Activated CD8-positive, alpha-beta memory T cell treated with anti-CD3 and anti-CD28 coated beads, Interleukin-2, amount 50 U/mL, for 1 hour (primary cell): ENCODE results near the gene GLT8D2.
A peak's percentile ranks its signal among the peaks of the same experiment; 100 is the strongest.

ENCODE experiments used
- DNase-seq: peaks from one replicate; pipeline ENCODE4 v3.0.0-alpha.2; 2020; ENCODE audit errors: extremely low read depth

GLT8D2 gene

DNA sequence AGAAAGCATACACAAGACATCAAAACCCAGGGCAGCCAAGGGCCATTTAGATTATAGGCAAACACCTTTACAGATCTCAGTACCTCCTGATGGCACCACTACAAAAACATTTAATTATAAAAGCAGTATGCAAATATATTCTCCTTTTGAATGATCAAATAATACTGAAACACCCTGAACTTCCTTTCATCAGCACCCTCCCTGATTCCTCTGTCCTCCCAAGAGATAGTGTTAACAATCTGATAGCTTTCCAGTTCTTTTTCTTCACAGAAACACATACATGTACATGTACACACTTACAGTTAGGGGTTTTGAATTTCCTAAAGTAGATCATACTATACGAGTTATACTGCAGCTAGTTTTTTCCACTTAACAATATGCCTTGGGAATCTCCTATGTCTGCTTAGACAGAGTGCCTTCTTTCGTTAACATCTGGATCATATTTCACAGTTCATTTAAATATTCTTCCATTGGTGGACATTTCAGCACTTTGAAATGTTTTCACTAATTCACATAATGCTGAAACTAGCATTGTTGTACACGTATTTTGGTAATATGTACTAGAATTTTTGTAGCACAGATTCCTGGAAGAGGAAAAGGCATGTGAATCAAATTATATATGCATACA, 49.1 kb downstream of the GLT8D2 start:
- no peak for DNase-seq

DNA sequence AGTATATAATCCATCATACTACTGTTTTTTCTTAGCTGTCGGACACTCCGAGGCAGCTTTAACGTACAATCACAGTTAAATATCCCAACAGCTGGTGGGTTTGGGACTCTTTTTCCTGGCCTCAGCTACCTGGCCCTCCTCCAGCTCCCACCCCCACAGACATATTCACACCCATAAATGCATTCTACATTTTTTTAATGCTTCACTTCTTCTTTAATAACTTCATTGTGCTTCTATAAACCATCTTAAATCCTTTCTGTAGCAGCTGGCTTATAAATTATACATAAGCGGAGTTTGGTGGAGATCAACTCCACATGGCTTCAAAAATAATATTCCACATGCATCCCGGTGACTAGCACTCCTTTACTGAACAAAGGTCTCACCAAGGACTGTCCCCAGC, 51.0 kb downstream of the GLT8D2 start:
- no peak for DNase-seq

DNA sequence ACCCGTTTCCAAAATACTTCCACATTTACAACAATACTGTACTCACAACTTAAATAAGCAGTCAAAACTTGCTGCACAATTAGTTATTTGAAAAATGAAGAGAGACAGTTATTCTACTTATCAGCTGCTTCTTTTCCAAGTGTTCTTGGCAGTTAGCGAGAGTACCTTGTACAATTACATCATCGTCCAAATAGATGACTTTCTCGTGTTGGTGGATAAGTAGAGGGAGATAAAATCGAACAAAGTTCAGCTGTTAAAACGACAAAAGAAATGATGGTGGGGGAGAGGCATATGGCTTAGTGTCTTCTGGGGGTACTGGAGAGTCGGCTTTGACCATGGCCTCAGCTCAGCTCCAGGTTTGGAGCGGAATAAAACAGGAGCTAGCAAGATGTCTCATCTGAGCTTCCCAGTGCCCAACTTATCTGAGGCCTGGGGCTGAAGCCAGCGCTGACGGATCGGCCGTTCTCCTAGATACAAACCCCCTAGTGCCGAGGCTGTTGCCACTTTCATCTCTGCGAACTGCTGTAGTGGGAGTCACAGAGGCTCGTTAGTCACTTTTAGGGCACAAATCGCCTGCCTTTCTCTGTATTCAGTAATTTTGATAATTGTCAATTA, 52.6 kb downstream of the GLT8D2 start:
- no peak for DNase-seq

DNA sequence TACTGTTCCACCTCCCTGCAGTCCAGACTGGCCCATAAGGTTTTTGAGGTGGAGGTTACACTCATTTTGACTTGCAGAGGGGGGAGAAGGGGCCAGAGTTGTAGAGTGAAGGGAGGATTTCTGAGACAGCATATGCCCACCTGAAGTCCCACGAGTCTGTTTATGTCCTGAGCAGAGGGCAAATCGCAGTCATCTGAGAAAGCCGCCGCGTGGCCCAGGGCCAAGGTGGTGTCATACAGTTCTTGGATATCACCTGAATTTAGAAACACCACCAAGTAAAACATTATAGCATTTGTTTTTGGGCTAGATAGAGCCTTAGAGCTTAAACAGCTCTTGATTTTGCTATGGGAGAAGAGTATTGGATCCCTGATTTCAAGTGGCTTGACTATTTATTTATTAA, 53.4 kb downstream of the GLT8D2 start:
- DNase-seq, result no peak

DNA sequence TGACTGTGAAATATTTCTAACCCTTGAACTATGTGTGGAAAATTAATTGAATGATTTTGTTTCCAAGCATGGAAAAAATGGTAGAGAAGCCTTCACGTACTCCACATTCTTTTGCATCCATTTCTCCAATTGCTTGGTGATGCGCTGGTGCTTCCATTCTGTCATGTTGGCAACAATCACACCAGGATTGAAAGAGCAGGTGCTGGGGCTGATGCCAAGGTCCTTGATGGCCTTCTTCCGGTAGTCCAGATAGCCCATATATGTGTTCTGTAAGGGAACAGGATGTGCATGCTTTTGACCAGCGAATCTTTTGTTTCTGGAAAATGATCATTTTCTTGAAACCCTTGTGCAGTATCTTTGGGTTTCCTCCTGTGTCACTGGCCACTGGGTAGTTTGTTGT, 55.8 kb downstream of the GLT8D2 start:
- no peak for DNase-seq

DNA sequence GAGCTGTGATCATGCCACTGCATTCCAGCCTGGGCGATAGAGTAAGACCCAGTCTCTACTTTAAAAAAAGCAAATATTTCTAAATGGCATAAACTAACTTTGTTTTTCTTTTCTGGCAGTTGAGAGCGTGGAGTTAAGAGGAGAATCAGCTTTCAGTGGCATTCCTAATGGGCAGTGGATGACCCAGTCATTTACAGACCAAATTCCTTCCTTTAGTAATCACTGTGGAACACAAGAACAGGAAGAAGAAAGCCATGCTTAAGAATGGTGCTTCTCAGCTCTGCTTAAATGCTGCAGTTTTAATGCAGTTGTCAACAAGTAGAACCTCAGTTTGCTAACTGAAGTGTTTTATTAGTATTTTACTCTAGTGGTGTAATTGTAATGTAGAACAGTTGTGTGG, 63.2 kb downstream of the GLT8D2 start:
- no peak for DNase-seq

DNA sequence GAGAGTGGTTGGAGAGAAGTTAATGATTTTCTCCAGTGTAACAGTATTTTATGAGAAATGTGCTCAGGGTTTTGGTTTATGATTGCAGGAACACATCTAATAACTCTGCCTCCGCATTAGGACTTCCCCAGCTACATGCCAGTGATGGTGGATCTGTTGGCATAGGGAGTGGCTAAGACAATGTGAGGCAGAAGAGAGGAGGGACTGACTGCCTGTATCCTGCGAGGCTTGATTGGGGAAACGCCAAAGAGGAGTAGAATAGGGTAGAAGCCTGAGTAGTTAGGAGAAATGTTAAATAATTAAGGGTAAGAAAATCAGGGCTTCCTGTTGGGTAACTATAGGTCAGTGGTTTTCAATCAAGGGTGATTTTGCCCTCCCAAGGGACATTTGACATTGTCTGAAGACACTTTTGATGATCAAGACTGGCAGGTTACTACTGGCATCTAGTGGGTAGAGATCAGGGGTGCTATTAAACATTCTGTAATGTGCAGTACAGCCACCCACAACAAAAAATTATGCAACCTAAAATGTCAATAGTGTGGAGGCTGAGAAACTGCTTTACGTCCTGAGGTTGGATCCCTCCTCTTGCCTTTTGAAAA, 71.5 kb downstream of the GLT8D2 start:
- no peak for DNase-seq

DNA sequence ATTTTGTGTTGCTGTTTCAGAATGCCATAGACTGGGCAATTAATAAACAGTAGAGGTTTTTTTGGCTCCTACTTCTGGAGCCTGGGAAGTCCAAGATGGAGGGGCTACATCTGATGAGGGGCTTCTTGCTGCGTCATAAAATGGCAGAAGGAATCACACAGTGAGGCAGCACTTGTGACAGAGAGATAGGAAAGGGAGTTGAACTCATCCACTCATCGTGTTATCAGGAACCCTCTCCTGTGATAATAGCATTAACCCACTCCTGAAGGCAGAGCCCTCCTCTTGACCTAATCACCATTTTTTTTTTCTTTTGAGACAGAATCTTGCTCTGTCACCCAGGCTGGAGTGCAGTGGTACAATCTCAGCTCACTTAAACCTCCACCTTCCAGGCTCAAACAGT, 74.6 kb downstream of the GLT8D2 start:
- DNase-seq, result no peak

DNA sequence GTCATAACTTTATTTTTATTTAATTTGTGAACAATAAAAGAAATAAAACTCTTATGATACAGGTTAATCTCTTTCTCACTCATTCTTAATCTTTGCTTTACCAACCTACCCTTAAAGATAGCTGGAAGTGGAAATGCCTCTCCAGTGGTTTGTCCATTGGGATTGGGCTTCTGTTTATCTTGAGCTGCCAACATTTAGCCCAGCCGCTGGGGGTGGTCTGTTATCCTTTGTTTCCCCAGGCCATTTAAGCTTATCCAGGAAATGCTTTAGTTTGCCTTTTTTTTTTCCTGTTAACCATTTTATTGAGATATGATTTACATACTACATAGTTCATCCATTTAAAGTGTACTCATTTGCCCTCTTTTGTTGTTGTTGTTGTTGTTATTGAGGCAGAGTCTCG, 76.1 kb downstream of the GLT8D2 start:
- no peak for DNase-seq

DNA sequence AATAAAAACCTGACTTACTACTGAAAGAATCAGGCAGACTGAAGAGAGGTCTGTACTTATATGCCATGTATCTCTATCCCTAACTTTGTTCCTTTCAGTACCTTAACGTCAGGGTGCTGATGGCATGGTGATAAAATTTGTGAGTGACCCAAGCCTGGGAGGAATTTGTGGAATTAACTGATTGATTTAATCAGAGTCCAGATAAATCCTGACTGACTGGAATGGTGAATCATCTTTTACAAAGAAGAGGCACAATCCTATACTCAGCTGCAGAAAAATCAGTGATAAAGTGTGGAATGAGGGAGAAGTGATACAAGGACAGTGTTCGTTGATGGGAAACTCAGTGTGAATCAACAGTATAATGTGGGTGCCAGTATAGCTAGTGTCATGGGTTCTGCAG, 80.6 kb downstream of the GLT8D2 start:
- no peak for DNase-seq

DNA sequence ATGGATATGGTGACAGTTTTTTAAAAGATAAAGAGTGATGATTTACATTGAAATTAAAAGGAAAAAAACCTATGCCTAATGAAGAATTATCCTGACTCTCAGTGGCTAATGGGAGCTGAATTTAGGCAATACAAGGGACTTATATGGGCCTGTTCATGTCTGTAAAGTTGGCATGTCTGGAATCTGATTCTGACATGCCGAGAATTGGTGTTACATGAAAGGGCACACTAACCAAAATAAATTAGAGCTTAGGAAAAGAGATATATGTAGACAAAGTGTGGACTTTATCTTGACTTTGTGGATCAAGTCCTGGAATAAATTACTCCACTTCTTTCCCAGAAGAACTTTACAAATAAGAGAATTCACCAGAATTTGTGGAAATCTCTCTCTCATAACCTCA, 83.3 kb downstream of the GLT8D2 start:
- DNase-seq, result no peak

DNA sequence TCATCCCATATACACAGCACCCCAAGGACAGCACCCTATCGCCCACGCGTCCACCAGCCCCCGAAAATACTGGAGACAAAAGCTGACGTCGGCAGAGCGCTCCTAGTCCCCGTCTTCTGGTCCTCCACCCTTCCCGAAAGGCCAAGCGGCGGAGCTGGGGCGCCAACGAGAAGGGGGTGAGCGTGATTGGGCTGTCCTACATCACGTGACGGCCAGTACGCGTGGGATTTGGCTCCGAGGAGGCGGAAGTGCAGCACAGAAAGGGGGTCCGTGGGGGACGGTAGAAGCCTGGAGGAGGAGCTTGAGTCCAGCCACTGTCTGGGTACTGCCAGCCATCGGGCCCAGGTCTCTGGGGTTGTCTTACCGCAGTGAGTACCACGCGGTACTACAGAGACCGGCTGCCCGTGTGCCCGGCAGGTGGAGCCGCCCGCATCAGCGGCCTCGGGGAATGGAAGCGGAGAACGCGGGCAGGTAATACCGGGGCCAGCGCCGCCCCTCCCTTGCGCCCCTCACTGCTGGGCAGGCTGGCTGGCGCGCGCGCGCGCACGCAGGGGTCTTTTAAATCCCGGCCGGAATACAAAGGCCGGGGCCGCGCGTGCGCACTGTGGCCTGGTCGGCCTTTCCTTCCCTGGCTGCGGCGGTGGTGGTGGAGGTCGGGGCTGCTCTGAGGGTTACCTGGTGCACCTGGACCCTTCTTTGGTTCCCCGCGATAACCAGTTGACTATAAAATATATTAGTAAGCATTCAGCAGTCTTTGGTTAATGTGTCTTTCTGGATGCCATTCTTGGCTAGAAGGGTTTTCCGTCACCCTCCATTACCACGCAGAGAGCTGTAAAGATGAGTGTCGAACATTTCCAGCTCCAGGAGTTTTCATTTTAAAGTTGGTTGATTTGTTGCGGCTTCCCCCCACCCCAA, 84.1 kb downstream of the GLT8D2 start, which contains the start of gene TDG:
Gene TDG (plus strand): TSS at position 283 of the 915 bp plus-strand sequence. CDS start 166 bp downstream, at position 449.
- DNase-seq, result peak; percentile 95

DNA sequence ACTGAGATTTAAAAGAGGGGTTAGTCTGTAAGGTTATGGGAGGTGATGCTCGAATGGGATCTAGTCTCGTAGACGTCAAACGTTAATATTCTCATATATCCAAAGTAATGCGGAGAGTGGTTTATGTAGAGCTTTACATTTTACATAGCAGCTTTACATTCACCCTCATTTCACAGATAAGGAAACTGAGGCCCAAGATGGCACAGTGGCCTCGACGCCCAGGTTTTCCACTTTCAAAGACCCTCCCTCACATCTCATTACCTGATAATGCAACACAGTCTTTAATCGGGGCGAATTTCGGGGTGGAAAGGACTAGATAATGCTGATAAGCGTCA, 84.8 kb downstream of the GLT8D2 start:
- DNase-seq, result no peak

DNA sequence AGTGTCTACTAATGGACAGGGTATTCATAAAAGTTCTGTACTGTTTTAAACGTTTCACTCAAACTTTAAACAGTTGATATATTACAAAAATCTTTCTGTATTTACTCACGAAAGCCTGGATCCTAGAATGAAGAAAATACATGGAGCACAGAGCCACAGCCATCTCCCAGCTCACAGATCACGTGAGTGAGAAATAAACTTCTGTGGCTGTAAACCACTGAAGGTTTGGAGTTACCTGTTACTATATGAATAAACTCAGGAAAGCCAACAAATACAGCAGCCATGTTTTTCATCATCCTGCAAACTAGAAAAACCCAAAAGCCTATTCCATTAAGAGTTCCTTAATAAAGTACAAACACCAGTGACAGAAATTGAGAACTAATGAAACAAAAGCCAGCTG, 85.2 kb downstream of the GLT8D2 start:
- no peak for DNase-seq

DNA sequence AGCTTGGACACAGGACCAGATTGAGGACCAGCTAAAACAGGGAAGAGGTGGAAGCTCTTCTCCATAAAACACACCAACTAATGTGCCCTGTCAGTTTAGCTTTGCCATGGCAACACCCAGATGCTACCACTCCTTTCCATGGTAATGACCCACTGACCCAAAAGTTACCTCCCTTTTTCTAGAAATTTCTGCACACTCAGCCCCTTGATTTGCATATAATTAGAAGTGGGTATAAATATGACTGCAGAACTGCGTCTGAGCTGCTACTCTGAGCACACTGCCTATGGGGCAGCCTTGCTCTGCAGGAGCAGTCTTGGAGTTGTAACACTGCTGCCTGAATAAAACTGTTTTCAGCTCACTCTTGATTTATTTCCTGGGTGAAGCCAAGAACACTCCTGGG, 87.5 kb downstream of the GLT8D2 start:
- DNase-seq, result no peak

DNA sequence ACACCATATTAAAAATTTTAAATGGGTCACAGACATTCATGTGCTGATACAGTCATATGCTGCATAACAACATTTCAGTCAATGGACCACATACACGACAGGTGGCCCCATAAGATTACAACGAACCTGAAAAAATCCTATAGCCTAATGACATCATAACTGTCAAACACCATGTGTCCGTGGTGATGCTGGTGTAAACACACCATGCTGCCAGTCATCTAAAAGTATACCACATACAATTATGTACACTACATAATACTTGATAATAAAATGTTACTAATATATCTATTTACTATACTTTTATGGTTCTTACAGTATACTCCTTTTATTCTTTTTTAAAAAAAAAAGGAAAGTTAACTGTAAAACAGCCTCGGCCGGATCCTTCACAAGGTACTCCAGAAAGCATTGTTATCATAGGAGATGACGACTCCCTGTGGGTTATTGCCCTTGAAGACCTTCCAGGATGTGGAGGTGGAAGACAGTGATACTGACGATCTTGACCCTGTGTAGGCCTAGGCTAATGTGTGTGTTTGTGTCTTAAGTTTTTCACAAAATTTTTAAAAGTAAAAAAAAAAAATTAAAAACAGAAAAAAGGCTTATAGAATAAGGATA, 89.3 kb downstream of the GLT8D2 start:
- DNase-seq, result no peak

DNA sequence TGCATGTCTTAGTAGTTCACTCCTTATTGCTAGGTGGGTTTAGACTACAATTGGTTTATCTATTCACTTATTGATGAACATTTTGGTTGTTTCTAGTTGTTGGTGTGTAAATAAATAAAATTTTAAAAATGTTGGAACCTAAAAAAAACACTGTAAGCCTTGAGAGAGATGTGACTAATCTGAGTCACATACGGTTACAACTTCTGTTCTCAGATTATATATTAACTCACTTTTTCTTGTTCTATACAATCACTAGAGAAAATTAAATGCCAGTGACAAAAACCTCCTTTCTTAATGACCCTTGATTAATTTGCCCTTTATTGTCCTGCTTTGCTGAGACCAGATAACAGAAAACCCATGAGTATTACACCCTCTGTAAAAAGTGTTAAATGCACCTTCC, 91.4 kb downstream of the GLT8D2 start:
- DNase-seq, result no peak

DNA sequence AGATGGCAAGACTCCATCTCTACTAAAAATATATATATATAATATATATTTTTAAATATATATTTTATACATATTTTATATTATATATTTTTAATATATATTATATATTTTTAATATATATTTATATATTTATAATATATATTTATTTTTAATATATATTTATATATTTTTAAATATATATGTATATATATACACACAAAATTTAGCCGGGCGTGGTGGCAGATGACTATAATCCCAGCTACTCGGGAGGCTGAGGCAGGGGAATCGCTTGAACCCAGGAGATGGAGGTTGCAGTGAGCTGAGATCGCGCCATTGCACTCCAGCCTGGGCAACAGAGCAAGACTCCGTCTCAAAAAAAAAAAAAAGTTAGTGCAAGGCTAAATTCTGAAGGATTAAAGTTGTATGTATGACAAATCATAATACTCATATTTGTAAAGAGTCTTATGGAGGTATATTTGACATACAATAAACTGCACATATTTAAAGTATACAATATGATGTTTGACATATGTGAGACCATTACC, 92.1 kb downstream of the GLT8D2 start:
- DNase-seq, result no peak

DNA sequence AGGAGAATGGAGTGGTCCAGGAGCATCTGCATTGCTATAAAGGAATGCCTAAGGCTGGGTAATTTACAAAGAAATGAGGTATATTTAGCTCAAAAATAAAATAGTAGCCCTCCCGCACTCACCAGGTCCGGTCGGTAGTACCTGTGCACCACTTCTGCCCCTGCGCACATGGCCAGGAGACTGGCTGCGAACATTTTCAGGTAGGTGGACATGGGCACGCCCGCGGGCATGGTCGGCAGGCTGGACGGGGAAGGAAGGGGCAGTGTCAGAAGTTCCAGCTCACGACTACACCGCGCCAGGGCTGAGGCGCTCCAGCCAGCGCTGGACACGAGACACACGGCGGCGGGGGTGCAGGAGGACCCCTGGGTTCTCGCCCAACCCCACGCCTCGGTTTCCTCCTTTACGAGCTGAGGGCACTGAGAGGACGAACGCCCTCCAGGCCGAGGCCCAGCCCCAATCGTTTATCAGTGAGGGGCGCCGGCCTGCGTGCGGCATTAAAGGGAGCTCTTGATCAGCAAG, 93.4 kb downstream of the GLT8D2 start:
- DNase-seq, result no peak

DNA sequence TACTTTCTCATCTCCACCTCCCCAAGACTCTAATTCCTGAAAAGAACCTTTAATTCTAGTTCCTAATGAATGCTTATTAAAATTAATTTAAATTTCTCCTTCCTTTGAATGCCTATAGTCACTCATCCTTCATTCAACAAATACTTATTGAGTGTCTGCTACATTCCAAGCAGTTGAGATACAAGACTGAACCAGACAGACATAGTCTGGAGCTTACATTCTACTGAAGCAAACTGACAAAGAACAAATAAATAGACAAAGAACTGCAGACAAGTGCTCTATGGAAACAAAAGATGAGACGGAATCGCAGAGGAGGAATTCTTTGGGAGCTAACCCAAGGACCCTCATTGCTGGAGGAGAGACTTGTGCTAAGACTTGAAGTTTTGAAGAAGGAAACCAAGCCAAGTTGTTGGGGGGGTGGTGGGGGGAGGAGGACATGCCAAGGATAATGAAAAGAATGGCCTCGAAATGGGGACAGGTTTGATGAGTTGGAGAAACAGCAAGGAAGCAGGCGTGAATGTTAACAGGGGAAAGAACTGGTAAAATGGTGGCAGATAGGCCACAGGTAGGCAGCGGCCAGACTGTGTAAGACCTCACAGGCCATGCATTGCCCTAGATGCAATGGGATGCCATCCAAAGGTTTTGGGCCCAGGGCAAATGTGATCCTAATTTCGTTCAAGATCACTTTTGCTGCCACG, 94.0 kb downstream of the GLT8D2 start:
- no peak for DNase-seq

DNA sequence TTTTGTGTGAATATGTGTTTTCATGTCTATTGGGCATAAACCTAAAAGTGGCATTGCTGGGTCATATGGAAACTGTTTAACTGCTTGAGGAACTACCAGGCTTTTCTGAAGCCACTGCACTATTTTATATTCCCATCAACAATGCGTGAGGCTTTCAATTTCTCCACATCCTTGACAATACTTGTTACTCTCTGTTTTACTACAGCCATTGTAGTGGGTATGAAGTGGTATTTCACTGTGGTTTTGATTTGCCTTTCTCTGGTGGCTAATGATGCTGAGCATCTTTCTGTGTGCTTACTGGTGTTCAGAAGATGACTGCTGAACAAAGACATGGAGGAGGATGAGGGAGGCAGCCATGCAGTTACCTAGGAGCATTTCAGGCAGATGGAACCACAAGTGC, 97.5 kb downstream of the GLT8D2 start:
- DNase-seq, result no peak
